Spleen (tissue), 7 donors: ENCODE measurements around the gene LCP2.

Experiments
- CTCF ChIP-seq, 11 experiments: fragments of 200-600 bp in 7 of 11; fragments of 450-650 bp in 4 of 11; sonication (generic) in 4 of 11; IDR thresholded peaks in 8 of 11; conservative IDR thresholded peaks in 3 of 11; 1 replicate in 7 of 11; 2 replicates in 4 of 11; pipeline versions ENCODE4 v1.4.0 to v1.8.0; 2016 to 2021; ENCODE audit warnings: antibody characterized with exemption in 11 of 11, inconsistent platforms in 4 of 11, mild to moderate bottlenecking in 1 of 11
- POLR2A ChIP-seq, 3 donors: fragments of 450-650 bp; IDR thresholded peaks; one replicate each; pipeline ENCODE4 v1.5.1; 2017; ENCODE audit warnings: antibody characterized with exemption in 3 of 3, mild to moderate bottlenecking in 1 of 3
- donor health status: DM: no; HTN: no; CAD: no; lungs with moderate emphysema.
- donor health status: DM: no; HTN: no; CAD: no.
- donor health status: DM: no; HTN: no; CAD: no.

- TF ChIP-seq CTCF (IDR thresholded peaks at IDR 0.05 in 8 of 11, conservative IDR thresholded peaks at IDR 0.05 in 3 of 11) (no peak), POLR2A (IDR thresholded peaks at IDR 0.05) (no peak)
Measured at GRCh38 chr5:170313816-170314215, 16.2 kb upstream of the LCP2 start.
